A549 (cell line): Measurements from ENCODE around the gene MYOG. TPM values are rescaled to one million over a fixed set of nuclear protein-coding genes. Genes with fewer than 3 reads are reported as not detected.

ENCODE experiments used
- ATAC-seq, 2 experiments: fragments of 200-7000 bp in 1 of 2; fragments of >200 bp in 1 of 2; cut with Nextera tagmentation in 1 of 2; cut with Tn5 transposase in 1 of 2; 3 replicates each; pipeline versions ENCODE4 v1.8.0 to v1.9.1; 2018 to 2020; ENCODE audit warnings: mild to moderate bottlenecking in 1 of 2, moderate library complexity in 1 of 2
- CTCF ChIA-PET: fragments of 300-600 bp; sonication (Branson Sonifier 250); formaldehyde crosslinking; extraction: SDS; loops from one replicate; lab custom pipeline; 2021; ENCODE audit warnings: antibody characterized with exemption, inconsistent platforms; lab: Yijun Ruan, JAX
- POLR2A ChIA-PET: fragments of 350-600 bp; formaldehyde crosslinking; extraction: SDS; loops from one replicate; lab custom pipeline; 2021; ENCODE audit warnings: antibody characterized with exemption, inconsistent platforms; lab: Yijun Ruan, JAX
- DNase-seq, 2 experiments: peaks; one replicate each; pipeline versions ENCODE4 v3.0.0 to v3.0.0-alpha.2; 2011 to 2016; ENCODE audit warnings: low read depth in 1 of 2, low spot score in 1 of 2
- FAIRE-seq: peaks from 2 replicates; lab custom pipeline; 2011; peaks lifted over from hg19 to GRCh38; lab: Jason Lieb, UNC
- H3K27ac ChIP-seq, 2 experiments: fragments of >200 bp; sonication (Bioruptor Twin); formaldehyde crosslinking; 3 replicates each; pipeline ENCODE4 v1.5.1; 2016 to 2017
- H3K4me1 ChIP-seq: fragments of >200 bp; sonication (Bioruptor Twin); formaldehyde crosslinking; 3 replicates; pipeline ENCODE4 v1.6.1; 2016
- H3K4me2 ChIP-seq: fragments of >200 bp; sonication (Bioruptor Twin); formaldehyde crosslinking; 3 replicates; pipeline ENCODE4 v1.6.1; 2016
- H3K4me3 ChIP-seq: fragments of >200 bp; sonication (Bioruptor Twin); formaldehyde crosslinking; 3 replicates; pipeline ENCODE4 v1.5.1; 2016
- H3K9me3 ChIP-seq: fragments of >200 bp; sonication (Bioruptor Twin); formaldehyde crosslinking; 3 replicates; pipeline ENCODE4 v1.6.1; 2016
- BHLHE40 ChIP-seq: IDR thresholded peaks from 2 replicates; pipeline ENCODE4 v1.6.1; 2012; ENCODE audit warnings: low read depth, low read length, inconsistent platforms
- CEBPB ChIP-seq, 2 experiments: fragments of >200 bp in 1 of 2; sonication (Bioruptor Twin) in 1 of 2; formaldehyde crosslinking in 1 of 2; IDR thresholded peaks; 2 replicates each; pipeline ENCODE4 v1.6.1; 2012 to 2016
- EHF ChIP-seq: fragments of 250-450 bp; sonication (Bioruptor Pico); IDR thresholded peaks from 2 replicates; pipeline ENCODE4 v1.5.0; 2020; ENCODE audit warnings: mild to moderate bottlenecking
- ELK1 ChIP-seq: fragments of 150-350 bp; IDR thresholded peaks from 2 replicates; pipeline ENCODE4 v1.6.1; 2014; ENCODE audit warnings: low read depth, mild to moderate bottlenecking, low read length
- EP300 ChIP-seq, 2 experiments: fragments of >200 bp; sonication (Bioruptor Twin); formaldehyde crosslinking; IDR thresholded peaks; 2 replicates in 1 of 2; 3 replicates in 1 of 2; pipeline ENCODE4 v1.6.1; 2016 to 2017
- FOXS1 ChIP-seq: fragments of 250-450 bp; sonication (Bioruptor Pico); IDR thresholded peaks from 2 replicates; pipeline ENCODE4 v1.5.0; 2020; ENCODE audit warnings: mild to moderate bottlenecking, moderate library complexity
- HEYL ChIP-seq: fragments of 250-450 bp; sonication (Bioruptor Pico); IDR thresholded peaks from 2 replicates; pipeline ENCODE4 v1.8.0; 2021; ENCODE audit warnings: mild to moderate bottlenecking, moderate library complexity
- HOXB13 ChIP-seq: fragments of 250-450 bp; sonication (Bioruptor Pico); IDR thresholded peaks from 2 replicates; pipeline ENCODE4 v1.5.0; 2020; ENCODE audit warnings: low read depth, mild to moderate bottlenecking, moderate library complexity
- KDM1A ChIP-seq: fragments of 200-600 bp; sonication (generic); IDR thresholded peaks from 2 replicates; pipeline ENCODE4 v1.6.1; 2016; ENCODE audit warnings: low read depth, mild to moderate bottlenecking
- KDM5A ChIP-seq: fragments of 200-600 bp; sonication (generic); IDR thresholded peaks from 2 replicates; pipeline ENCODE4 v1.6.1; 2016; ENCODE audit warnings: antibody characterized with exemption, mild to moderate bottlenecking
- MAZ ChIP-seq: fragments of 150-350 bp; IDR thresholded peaks from 2 replicates; pipeline ENCODE4 v1.6.1; 2014; ENCODE audit warnings: antibody characterized with exemption, low read depth, low read length, borderline replicate concordance
- NFE2L2 ChIP-seq: fragments of 150-350 bp; conservative IDR thresholded peaks from 2 replicates; pipeline ENCODE4 v1.6.1; 2014; ENCODE audit warnings: low read length
- PHF8 ChIP-seq: fragments of 200-600 bp; sonication (generic); IDR thresholded peaks from 2 replicates; pipeline ENCODE4 v1.6.1; 2016; ENCODE audit warnings: low read depth, mild to moderate bottlenecking, antibody characterized with exemption, moderate library complexity, borderline replicate concordance
- POLR2A ChIP-seq: IDR thresholded peaks from 2 replicates; pipeline ENCODE4 v1.6.1; 2012; ENCODE audit warnings: mild to moderate bottlenecking, low read length
- RARB ChIP-seq: fragments of 250-450 bp; sonication (Bioruptor Pico); IDR thresholded peaks from 2 replicates; pipeline ENCODE4 v1.8.0; 2021; ENCODE audit warnings: mild to moderate bottlenecking, moderate library complexity
- RFX5 ChIP-seq: fragments of 450-650 bp; IDR thresholded peaks from 2 replicates; pipeline ENCODE4 v1.7.1; 2014; ENCODE audit warnings: antibody characterized with exemption, mild to moderate bottlenecking, moderate library complexity
- RNF2 ChIP-seq: fragments of 200-600 bp; sonication (generic); IDR thresholded peaks from 2 replicates; pipeline ENCODE4 v1.6.1; 2016; ENCODE audit warnings: low read depth, mild to moderate bottlenecking, antibody characterized with exemption, moderate library complexity, borderline replicate concordance
- SMC3 ChIP-seq: fragments of >200 bp; sonication (Bioruptor Twin); formaldehyde crosslinking; IDR thresholded peaks from 3 replicates; pipeline ENCODE4 v1.6.1; 2018; ENCODE audit warnings: inconsistent platforms
- SREBF2 ChIP-seq: fragments of 450-650 bp; IDR thresholded peaks from 2 replicates; pipeline ENCODE4 v1.6.1; 2014; ENCODE audit warnings: mild to moderate bottlenecking, moderate library complexity
- TP53 ChIP-seq: fragments of 250-450 bp; sonication (Bioruptor Pico); IDR thresholded peaks from 2 replicates; pipeline ENCODE4 v1.5.0; 2021; ENCODE audit warnings: mild to moderate bottlenecking, moderate library complexity
- WGBS: methylation state at CpG from one replicate; pipeline ENCODE4 v1.1.6; 2017; ENCODE audit errors: missing lambda C conversion rate; 5-methylcytosine and 5-hydroxymethylcytosine counted together
- polyA plus RNA-seq, 4 experiments: library from polyadenylated mRNA; depleted of rRNA in 3 of 4; stranded (reverse); fragments of >200 nt; fragmentation: RNase III in 1 of 4; extraction: RNeasy Plus Mini Kit Qiagen cat#74134 plus additional on column Dnase treatment in 1 of 4; gene quantifications; 2 replicates in 3 of 4; 3 replicates in 1 of 4; pipeline ENCODE4 v1.2.3, GENCODE V29; 2011 to 2017
- TF ChIP-seq, protein P1 (sequence below): fragments of >200 bp; sonication (Bioruptor Twin); formaldehyde crosslinking; IDR thresholded peaks from 3 replicates; pipeline ENCODE4 v1.5.1; 2016
- TF ChIP-seq, protein P2 (sequence below): fragments of 200-600 bp; sonication (generic); IDR thresholded peaks from 2 replicates; pipeline ENCODE4 v1.6.1; 2016; ENCODE audit warnings: antibody characterized with exemption, mild to moderate bottlenecking, moderate library complexity

The MYOG gene
- polyA plus RNA-seq, 2 of the 4 experiments (the other 2 are of a cell fraction): not detected

DNA sequence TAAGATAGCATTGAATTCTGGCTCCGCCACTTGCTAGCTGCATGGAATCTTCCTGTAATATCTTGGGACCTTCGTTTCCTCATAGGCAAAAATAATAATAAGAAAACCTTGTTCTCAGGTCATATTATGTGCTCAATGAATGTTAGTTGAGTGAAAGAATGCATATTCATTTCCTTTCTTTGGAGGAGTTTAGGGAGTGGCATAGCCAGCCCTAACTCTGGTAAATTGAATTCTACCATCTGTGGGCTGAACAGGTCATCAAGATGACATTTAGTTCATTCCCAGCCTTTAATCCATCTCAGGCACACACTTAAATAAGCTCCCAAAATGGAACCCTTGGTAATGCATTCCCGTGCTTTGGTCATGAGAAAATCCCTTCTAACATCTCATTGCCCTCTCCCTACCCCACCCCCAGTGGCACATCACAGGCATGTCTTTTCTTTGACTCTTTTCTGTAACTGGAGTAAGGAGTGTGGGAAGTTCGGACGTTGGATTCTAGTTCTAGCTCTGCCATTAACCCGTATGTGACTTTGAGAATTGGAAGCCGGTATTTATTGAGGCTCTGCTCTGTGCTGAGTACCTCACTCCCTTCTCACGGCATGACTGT lies 13.2 kb upstream of the MYOG start:
- no peak overlapping the region for H3K4me2 ChIP-seq
- DNase-seq (no peak), FAIRE-seq (no peak), ATAC-seq (no peak)
- TF ChIP-seq MAZ (no peak), PHF8 (no peak), KDM5A (no peak)
- no peak overlapping the region for H3K27ac ChIP-seq
- H3K9me3 ChIP-seq: peaks cover 14% of the 10 kb centered on the region
- POLR2A ChIA-PET: no interaction called here
- H3K4me3 ChIP-seq: no peak overlapping the region
- no peaks in the 10 kb centered on the region for H3K4me1 ChIP-seq
- CTCF ChIA-PET: interaction anchor here (0.7 to 4.4 kb wide), 7 partner anchors 11 to 117 kb away, joined by 3 to 20 read pairs (median 5); no protein-coding TSS in a partner anchor
- WGBS: 37% methylated on average over 8 of the region's 8 CpGs

- ATAC-seq: no peak
- no peak for TF ChIP-seq NFE2L2
- no peak for TF ChIP-seq EP300 (IDR thresholded peaks at IDR 0.05)
- TF ChIP-seq, all 56 proteins: peak for 0
- WGBS: no CpG with 5 or more reads among the region's 1 CpG
- CTCF ChIA-PET: interaction anchor here (0.7 to 4.4 kb wide), 7 partner anchors 10 to 118 kb away, joined by 3 to 20 read pairs (median 5); no protein-coding TSS in a partner anchor
- POLR2A ChIA-PET: no interaction called here
- peaks cover 18% of the 10 kb centered on the region for H3K9me3 ChIP-seq
- no peak overlapping the region for H3K27ac ChIP-seq
- no peak overlapping the region for H3K4me2 ChIP-seq
- no peak overlapping the region for H3K4me3 ChIP-seq
- no peaks in the 10 kb centered on the region for H3K4me1 ChIP-seq
- no peak for DNase-seq
- no peak for FAIRE-seq
These were observed 12.6 kb upstream of the MYOG start for GRCh38 chr1:203098445-203098844.

DNA sequence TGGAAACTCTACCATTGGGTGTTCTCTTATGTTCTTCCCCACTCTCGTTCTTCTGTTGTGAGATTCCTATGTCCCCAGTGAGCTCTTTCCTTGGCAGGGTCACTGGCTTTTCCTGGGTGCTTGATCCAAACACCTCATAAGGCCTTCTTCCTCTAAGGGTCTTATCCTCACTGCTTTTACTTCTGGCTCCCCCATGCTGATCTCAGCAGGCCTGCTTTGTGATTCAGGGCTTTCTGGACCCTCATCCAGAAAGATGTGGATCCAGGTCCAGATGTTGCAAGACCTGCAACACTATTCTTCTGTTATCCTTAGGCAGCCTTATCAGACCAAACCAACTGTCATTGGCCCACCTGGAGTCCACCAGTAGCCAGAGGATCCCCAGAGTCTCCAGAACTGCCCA lies 11.2 kb upstream of the MYOG start:
- Histone ChIP-seq H3K9me3 (peaks cover 18% of the 10 kb centered on the region), H3K27ac (no peak overlapping the region), H3K4me2 (no peak overlapping the region), H3K4me3 (no peak overlapping the region), H3K4me1 (no peaks in the 10 kb centered on the region)
- POLR2A ChIA-PET: no interaction called here
- FAIRE-seq (no peak), ATAC-seq (no peak), DNase-seq (no peak)
- TF ChIP-seq, protein P1, sequence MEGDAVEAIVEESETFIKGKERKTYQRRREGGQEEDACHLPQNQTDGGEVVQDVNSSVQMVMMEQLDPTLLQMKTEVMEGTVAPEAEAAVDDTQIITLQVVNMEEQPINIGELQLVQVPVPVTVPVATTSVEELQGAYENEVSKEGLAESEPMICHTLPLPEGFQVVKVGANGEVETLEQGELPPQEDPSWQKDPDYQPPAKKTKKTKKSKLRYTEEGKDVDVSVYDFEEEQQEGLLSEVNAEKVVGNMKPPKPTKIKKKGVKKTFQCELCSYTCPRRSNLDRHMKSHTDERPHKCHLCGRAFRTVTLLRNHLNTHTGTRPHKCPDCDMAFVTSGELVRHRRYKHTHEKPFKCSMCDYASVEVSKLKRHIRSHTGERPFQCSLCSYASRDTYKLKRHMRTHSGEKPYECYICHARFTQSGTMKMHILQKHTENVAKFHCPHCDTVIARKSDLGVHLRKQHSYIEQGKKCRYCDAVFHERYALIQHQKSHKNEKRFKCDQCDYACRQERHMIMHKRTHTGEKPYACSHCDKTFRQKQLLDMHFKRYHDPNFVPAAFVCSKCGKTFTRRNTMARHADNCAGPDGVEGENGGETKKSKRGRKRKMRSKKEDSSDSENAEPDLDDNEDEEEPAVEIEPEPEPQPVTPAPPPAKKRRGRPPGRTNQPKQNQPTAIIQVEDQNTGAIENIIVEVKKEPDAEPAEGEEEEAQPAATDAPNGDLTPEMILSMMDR: no peak
- no peak for TF ChIP-seq KDM1A
- no peak for TF ChIP-seq CEBPB (IDR thresholded peaks at IDR 0.05)
- no peak for TF ChIP-seq SREBF2
- no peak for TF ChIP-seq RNF2
- TF ChIP-seq EHF (CRISPR knock-in tag): no peak
- TF ChIP-seq SMC3: no peak
- TF ChIP-seq HEYL: no peak
- TF ChIP-seq HOXB13 (CRISPR knock-in tag): no peak
- WGBS: 0% methylated on average over 1 of the region's 1 CpG
- CTCF ChIA-PET: interaction anchor here (0.7 to 4.4 kb wide), 5 partner anchors 17 to 244 kb away, joined by 3 to 20 read pairs (median 3); no protein-coding TSS in a partner anchor

DNA sequence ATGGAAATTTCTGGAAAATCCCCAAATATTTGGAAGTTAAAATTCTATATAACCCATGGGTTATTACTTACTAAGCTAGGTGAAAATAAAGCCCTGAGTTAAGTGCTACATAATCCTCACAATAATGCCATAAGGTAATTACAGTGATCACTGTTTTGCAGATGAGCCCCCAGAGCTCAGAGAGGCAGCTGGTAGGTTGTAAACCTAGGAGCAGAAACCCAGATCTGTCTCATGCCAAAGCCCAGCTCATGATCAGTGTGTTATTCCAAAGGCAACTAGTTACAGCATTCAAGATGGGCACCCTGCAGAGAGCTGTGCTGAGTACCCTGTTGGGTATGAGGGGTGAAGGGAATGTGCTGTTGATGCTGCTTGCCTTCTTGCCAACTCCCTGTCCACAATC lies 10.8 kb upstream of the MYOG start:
- no peaks in the 10 kb centered on the region for H3K4me1 ChIP-seq
- FAIRE-seq: no peak
- CTCF ChIA-PET: interaction anchor here (0.7 to 4.4 kb wide), 6 partner anchors 17 to 244 kb away, joined by 3 to 20 read pairs (median 3); no protein-coding TSS in a partner anchor
- H3K4me2 ChIP-seq: no peak overlapping the region
- ATAC-seq: no peak
- no peak for DNase-seq
- no peak overlapping the region for H3K27ac ChIP-seq
- no peak overlapping the region for H3K4me3 ChIP-seq
- POLR2A ChIA-PET: no interaction called here
- peaks cover 18% of the 10 kb centered on the region for H3K9me3 ChIP-seq
- no peak for TF ChIP-seq HOXB13 (CRISPR knock-in tag)
- TF ChIP-seq TP53 (CRISPR knock-in tag): no peak
- TF ChIP-seq KDM1A: no peak
- TF ChIP-seq FOXS1 (CRISPR knock-in tag): no peak
- TF ChIP-seq, protein P1: no peak
- TF ChIP-seq BHLHE40: no peak
- TF ChIP-seq RARB (CRISPR knock-in tag): no peak
- TF ChIP-seq RFX5: no peak
- TF ChIP-seq, protein P2, sequence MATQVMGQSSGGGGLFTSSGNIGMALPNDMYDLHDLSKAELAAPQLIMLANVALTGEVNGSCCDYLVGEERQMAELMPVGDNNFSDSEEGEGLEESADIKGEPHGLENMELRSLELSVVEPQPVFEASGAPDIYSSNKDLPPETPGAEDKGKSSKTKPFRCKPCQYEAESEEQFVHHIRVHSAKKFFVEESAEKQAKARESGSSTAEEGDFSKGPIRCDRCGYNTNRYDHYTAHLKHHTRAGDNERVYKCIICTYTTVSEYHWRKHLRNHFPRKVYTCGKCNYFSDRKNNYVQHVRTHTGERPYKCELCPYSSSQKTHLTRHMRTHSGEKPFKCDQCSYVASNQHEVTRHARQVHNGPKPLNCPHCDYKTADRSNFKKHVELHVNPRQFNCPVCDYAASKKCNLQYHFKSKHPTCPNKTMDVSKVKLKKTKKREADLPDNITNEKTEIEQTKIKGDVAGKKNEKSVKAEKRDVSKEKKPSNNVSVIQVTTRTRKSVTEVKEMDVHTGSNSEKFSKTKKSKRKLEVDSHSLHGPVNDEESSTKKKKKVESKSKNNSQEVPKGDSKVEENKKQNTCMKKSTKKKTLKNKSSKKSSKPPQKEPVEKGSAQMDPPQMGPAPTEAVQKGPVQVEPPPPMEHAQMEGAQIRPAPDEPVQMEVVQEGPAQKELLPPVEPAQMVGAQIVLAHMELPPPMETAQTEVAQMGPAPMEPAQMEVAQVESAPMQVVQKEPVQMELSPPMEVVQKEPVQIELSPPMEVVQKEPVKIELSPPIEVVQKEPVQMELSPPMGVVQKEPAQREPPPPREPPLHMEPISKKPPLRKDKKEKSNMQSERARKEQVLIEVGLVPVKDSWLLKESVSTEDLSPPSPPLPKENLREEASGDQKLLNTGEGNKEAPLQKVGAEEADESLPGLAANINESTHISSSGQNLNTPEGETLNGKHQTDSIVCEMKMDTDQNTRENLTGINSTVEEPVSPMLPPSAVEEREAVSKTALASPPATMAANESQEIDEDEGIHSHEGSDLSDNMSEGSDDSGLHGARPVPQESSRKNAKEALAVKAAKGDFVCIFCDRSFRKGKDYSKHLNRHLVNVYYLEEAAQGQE: no peak
- no peak for TF ChIP-seq ELK1
- no peak for TF ChIP-seq CEBPB (IDR thresholded peaks at IDR 0.05)
- TF ChIP-seq POLR2A: no peak
